Keratinocyte (primary cell): ENCODE results near the gene TECPR1. TPM values are rescaled to one million over a fixed set of nuclear protein-coding genes. Genes with fewer than 3 reads are reported as not detected.

Experiments used
- DNase-seq: peaks from one replicate; pipeline ENCODE4 v3.0.0-alpha.2; 2011; ENCODE audit warnings: low read depth, missing footprints, low spot score
- FAIRE-seq: peaks from 2 replicates; lab custom pipeline; 2011; peaks lifted over from hg19 to GRCh38; lab: Jason Lieb, UNC
- H2AFZ ChIP-seq: 2 replicates; pipeline ENCODE4 v1.6.0; 2012; ENCODE audit warnings: low read length, control low read depth, inconsistent platforms; ENCODE audit not compliant: control insufficient read depth
- H3K27ac ChIP-seq: 2 replicates; pipeline ENCODE4 v1.5.1; 2011; ENCODE audit warnings: low read length; ENCODE audit not compliant: control insufficient read depth, insufficient read depth
- H3K27me3 ChIP-seq: 3 replicates; pipeline ENCODE4 v1.6.0; 2011; ENCODE audit warnings: low read length; ENCODE audit not compliant: control insufficient read depth, insufficient read depth; ENCODE audit errors: extremely low read depth
- H3K36me3 ChIP-seq, 2 experiments: 2 replicates in 1 of 2; 3 replicates in 1 of 2; pipeline ENCODE4 v1.5.1; 2011; ENCODE audit warnings: low read length in 2 of 2, mild to moderate bottlenecking in 1 of 2; ENCODE audit not compliant: control insufficient read depth in 2 of 2, insufficient read depth in 2 of 2; ENCODE audit errors: extremely low read depth in 1 of 2
- H3K4me1 ChIP-seq: 3 replicates; pipeline ENCODE4 v1.5.1; 2011; ENCODE audit warnings: low read length; ENCODE audit not compliant: control insufficient read depth, insufficient read depth; ENCODE audit errors: extremely low read depth
- H3K4me2 ChIP-seq: 3 replicates; pipeline ENCODE4 v1.6.0; 2011; ENCODE audit warnings: low read depth, low read length; ENCODE audit not compliant: control insufficient read depth, insufficient read depth; ENCODE audit errors: extremely low read depth
- H3K4me3 ChIP-seq, 3 experiments: fragments of 200-600 bp in 1 of 3; sonication (generic) in 1 of 3; 2 replicates in 2 of 3; 3 replicates in 1 of 3; pipeline ENCODE4 v1.5.1; 2011 to 2016; ENCODE audit warnings: low read length in 3 of 3, mild to moderate bottlenecking in 3 of 3, control low read depth in 2 of 3, inconsistent platforms in 1 of 3, low read depth in 1 of 3, mixed read lengths in 1 of 3, mixed run types in 1 of 3, moderate library complexity in 1 of 3; ENCODE audit not compliant: control insufficient read depth in 2 of 3, insufficient read depth in 2 of 3; ENCODE audit errors: extremely low read depth in 1 of 3
- H3K79me2 ChIP-seq: 2 replicates; pipeline ENCODE4 v1.6.0; 2012; ENCODE audit warnings: low read length; ENCODE audit not compliant: control insufficient read depth, insufficient read depth
- H3K9ac ChIP-seq: 3 replicates; pipeline ENCODE4 v1.6.0; 2011; ENCODE audit warnings: low read length; ENCODE audit not compliant: control insufficient read depth, insufficient read depth; ENCODE audit errors: extremely low read depth
- H3K9me1 ChIP-seq: 3 replicates; pipeline ENCODE4 v1.6.0; 2011; ENCODE audit warnings: low read length; ENCODE audit not compliant: control insufficient read depth, insufficient read depth; ENCODE audit errors: extremely low read depth
- H3K9me3 ChIP-seq: 2 replicates; pipeline ENCODE4 v1.5.1; 2012; ENCODE audit warnings: low read depth, low read length; ENCODE audit not compliant: control insufficient read depth
- H4K20me1 ChIP-seq: 3 replicates; pipeline ENCODE4 v1.6.0; 2011; ENCODE audit warnings: low read length; ENCODE audit not compliant: control insufficient read depth, insufficient read depth; ENCODE audit errors: extremely low read depth
- CTCF ChIP-seq, 3 experiments: IDR thresholded peaks in 1 of 3; conservative IDR thresholded peaks in 1 of 3; optimal IDR thresholded peaks in 1 of 3; 2 replicates in 2 of 3; 3 replicates in 1 of 3; pipeline versions ENCODE3 to v1.5.1; 2011; ENCODE audit warnings: low read length in 3 of 3, mild to moderate bottlenecking in 3 of 3, moderate library complexity in 2 of 3, control low read depth in 1 of 3, inconsistent platforms in 1 of 3; ENCODE audit not compliant: insufficient read depth in 2 of 3; ENCODE audit errors: extremely low read depth in 1 of 3
- EZH2 ChIP-seq: IDR thresholded peaks from one replicate; pipeline ENCODE4 v1.6.1; 2012; ENCODE audit warnings: inconsistent platforms, mild to moderate bottlenecking, low read length, moderate library complexity
- dilution Hi-C: fragments of 300-500 bp; cut with MboI; formaldehyde crosslinking; loops from one replicate; pipeline ENCODE4 v1.7.0; 2020; ENCODE audit warnings: low sequenced_read_pairs; ENCODE audit not compliant: extremely low pct_ligation_motif_present
- polyA plus RNA-seq, 5 experiments: library from polyadenylated mRNA; depleted of rRNA in 3 of 5; stranded (reverse) in 3 of 5; stranded (forward) in 1 of 5; unstranded in 1 of 5; fragments of >200 nt; gene quantifications; 1 replicate in 1 of 5; 2 replicates in 3 of 5; 3 replicates in 1 of 5; pipeline versions ENCODE4 v1.2.1 to v1.2.3, GENCODE V29; 2011 to 2012; ENCODE audit warnings: missing spikeins in 2 of 5, low read depth in 1 of 5, low replicate concordance in 1 of 5

The TECPR1 gene
- polyA plus RNA-seq, 1 donor (not counting 4 experiments of a cell fraction or from before 2014, with no cell fraction given), result 2.4 TPM

- dilution Hi-C loops, result no loop called here
- FAIRE-seq (no peak), DNase-seq (no peak)
- Histone ChIP-seq H3K36me3 (peaks cover 0 to 1% of the 10 kb centered on the region in 2 experiments), H3K27me3 (no peaks in the 10 kb centered on the region), H3K9me1 (no peaks in the 10 kb centered on the region), H3K79me2 (no peaks in the 10 kb centered on the region), H4K20me1 (no peaks in the 10 kb centered on the region), H3K9ac (no peak overlapping the region), H3K4me2 (no peak overlapping the region), H3K27ac (no peak overlapping the region), H2AFZ (no peak overlapping the region), H3K9me3 (no peaks in the 10 kb centered on the region), H3K4me3 (no peak overlapping the region), H3K4me1 (no peaks in the 10 kb centered on the region)
- TF ChIP-seq EZH2, result no peak
- no peak for TF ChIP-seq CTCF (optimal IDR thresholded peaks at IDR 0.05 in 1 of 3, IDR thresholded peaks at IDR 0.05 in 1 of 3, conservative IDR thresholded peaks at IDR 0.05 in 1 of 3; ENCODE audit: extremely low read depth in 1 of 3, insufficient read depth in 2 of 3, low read length in 3 of 3)
Observed at GRCh38 chr7:98230746-98231471, 21.1 kb downstream of the TECPR1 start.

GRCh38 chr7:98229991-98230745, 21.9 kb downstream of the TECPR1 start:
- no peaks in the 10 kb centered on the region for H3K9me3 ChIP-seq
- no peaks in the 10 kb centered on the region for H3K79me2 ChIP-seq
- no peak overlapping the region for H3K27ac ChIP-seq
- H3K9ac ChIP-seq, result no peak overlapping the region
- dilution Hi-C loops, result no loop called here
- no peaks in the 10 kb centered on the region for H3K27me3 ChIP-seq
- no peaks in the 10 kb centered on the region for H4K20me1 ChIP-seq
- no peak overlapping the region for H3K4me3 ChIP-seq
- H3K9me1 ChIP-seq, result no peaks in the 10 kb centered on the region
- H3K4me2 ChIP-seq, result no peak overlapping the region
- TF ChIP-seq EZH2 (no peak), CTCF (optimal IDR thresholded peaks at IDR 0.05 in 1 of 3, IDR thresholded peaks at IDR 0.05 in 1 of 3, conservative IDR thresholded peaks at IDR 0.05 in 1 of 3; ENCODE audit: extremely low read depth in 1 of 3, insufficient read depth in 2 of 3, low read length in 3 of 3) (no peak)
- no peak for FAIRE-seq
- no peaks in the 10 kb centered on the region for H3K4me1 ChIP-seq
- no peak for DNase-seq
- no peak overlapping the region for H2AFZ ChIP-seq
- H3K36me3 ChIP-seq, result peaks cover 0 to 2% of the 10 kb centered on the region in 2 experiments
